OCI-LY7 (cell line): ENCODE results near the gene MFAP5. TPM values are rescaled to one million over a fixed set of nuclear protein-coding genes. Genes with fewer than 3 reads are reported as not detected.
A peak's percentile ranks its signal among the peaks of the same experiment; 100 is the strongest.

Experiments
- BruUV-seq: library from RNA; stranded (reverse); fragments of 400-500 nt; replicated peaks from 2 replicates; lab custom pipeline; 2021; lab: Mats Ljungman, UMichigan
- CTCF ChIA-PET: fragments of 300-600 bp; sonication (Branson Sonifier 250); formaldehyde crosslinking; loops from one replicate; lab custom pipeline; 2022; ENCODE audit warnings: antibody characterized with exemption; ENCODE audit not compliant: unreplicated experiment; lab: Charles Lee
- POLR2A ChIA-PET: fragments of 300-600 bp; sonication (Branson Sonifier 250); formaldehyde crosslinking; loops from one replicate; lab custom pipeline; 2022; ENCODE audit warnings: antibody characterized with exemption; lab: Charles Lee
- DNase-seq: peaks from one replicate; pipeline ENCODE4 v3.0.0-alpha.2; 2015; ENCODE audit warnings: low spot score
- H2AFZ ChIP-seq: fragments of 200-600 bp; sonication (generic), shearing (Covaris generic); 2 replicates; pipeline ENCODE4 v1.6.1; 2014; ENCODE audit warnings: mild to moderate bottlenecking, antibody characterized with exemption, low read length, moderate library complexity
- H3K27ac ChIP-seq: fragments of 200-600 bp; sonication (generic); 2 replicates; pipeline ENCODE4 v1.5.1; 2014; ENCODE audit warnings: mixed run types, low read depth, mild to moderate bottlenecking, moderate library complexity, low read length, inconsistent platforms; ENCODE audit not compliant: poor library complexity, severe bottlenecking
- H3K36me3 ChIP-seq: fragments of 200-600 bp; sonication (generic); 2 replicates; pipeline ENCODE4 v1.6.1; 2014; ENCODE audit warnings: mild to moderate bottlenecking, antibody characterized with exemption, low read length, moderate library complexity, mixed read lengths; ENCODE audit not compliant: insufficient read depth
- H3K4me1 ChIP-seq: fragments of 200-600 bp; sonication (generic); 2 replicates; pipeline ENCODE4 v1.5.1; 2014; ENCODE audit warnings: mild to moderate bottlenecking, low read length; ENCODE audit not compliant: insufficient read depth, poor library complexity, severe bottlenecking
- H3K4me2 ChIP-seq: fragments of 200-600 bp; sonication (generic); 2 replicates; pipeline ENCODE4 v1.6.1; 2014; ENCODE audit warnings: mild to moderate bottlenecking, low read length
- H3K4me3 ChIP-seq: fragments of 200-600 bp; sonication (generic); 2 replicates; pipeline ENCODE4 v1.5.1; 2014; ENCODE audit warnings: mild to moderate bottlenecking, low read depth, low read length; ENCODE audit not compliant: poor library complexity, severe bottlenecking
- H3K79me2 ChIP-seq: fragments of 200-600 bp; sonication (generic); 2 replicates; pipeline ENCODE4 v1.6.1; 2016; ENCODE audit warnings: low read depth, mild to moderate bottlenecking, low read length, moderate library complexity, mixed read lengths; ENCODE audit not compliant: insufficient read depth
- H3K9me2 ChIP-seq: fragments of 200-600 bp; sonication (generic); 2 replicates; pipeline ENCODE4 v1.6.1; 2016; ENCODE audit warnings: mild to moderate bottlenecking, low read length, mixed read lengths; ENCODE audit not compliant: insufficient read depth
- H3K9me3 ChIP-seq: fragments of 200-600 bp; sonication (generic); 2 replicates; pipeline ENCODE4 v1.6.1; 2014; ENCODE audit warnings: mild to moderate bottlenecking, mixed run types, low read length, mixed read lengths
- H4K20me1 ChIP-seq: fragments of 200-600 bp; sonication (generic); 2 replicates; pipeline ENCODE4 v1.6.1; 2014; ENCODE audit warnings: mild to moderate bottlenecking, antibody characterized with exemption, low read length, moderate library complexity, mixed read lengths; ENCODE audit not compliant: insufficient read depth
- CTCF ChIP-seq: fragments of 200-600 bp; sonication (generic); conservative IDR thresholded peaks from 2 replicates; pipeline ENCODE4 v1.5.1; 2014; ENCODE audit warnings: mild to moderate bottlenecking, antibody characterized with exemption, low read length, moderate library complexity, mixed read lengths
- EZH2phosphoT487 ChIP-seq: fragments of 200-600 bp; sonication (generic); IDR thresholded peaks from 2 replicates; pipeline ENCODE4 v1.6.1; 2018; ENCODE audit warnings: low read depth, borderline replicate concordance, mild to moderate bottlenecking, mixed run types, antibody characterized with exemption, low read length, moderate library complexity, mixed read lengths
- intact Hi-C: fragments of 100-400 bp; cut with micrococcal nuclease; formaldehyde crosslinking; loops from one replicate; pipeline ENCODE4 v1.10.0; 2022; ENCODE audit not compliant: unreplicated experiment
- small RNA-seq: library from RNA; depleted of rRNA; stranded (forward); fragments of <200 nt; gene quantifications from one replicate; pipeline ENCODE3, GENCODE V24; 2014
- total RNA-seq, 2 experiments: library from RNA; depleted of rRNA in 1 of 2; stranded (reverse); fragments of >200 nt in 1 of 2; shearing (Covaris generic) in 1 of 2; gene quantifications; 2 replicates each; pipeline ENCODE4 v1.2.3, GENCODE V29; 2014 to 2022

Gene MFAP5
- total RNA-seq, 2 experiments from 2014 or later, result not detected

- intact Hi-C loops, result no loop called here
- H3K36me3 ChIP-seq, result peaks cover 49% of the 10 kb centered on the region
- no peak overlapping the region for H3K4me2 ChIP-seq
- no peak for DNase-seq
- POLR2A ChIA-PET, result interaction anchor here (0.6 to 3.7 kb wide), 2 partner anchors 8 to 1484 kb away, joined by 5 to 21 read pairs; partner anchors contain the start of gene AICDA
- no peak for TF ChIP-seq CTCF
- no peak for TF ChIP-seq EZH2phosphoT487
- no peaks in the 10 kb centered on the region for H3K9me2 ChIP-seq
- peaks cover 11% of the 10 kb centered on the region for H3K4me1 ChIP-seq
- H2AFZ ChIP-seq, result no peak overlapping the region
- no peaks in the 10 kb centered on the region for H4K20me1 ChIP-seq
- TSS peak; percentile 62 for BruUV-seq
- H3K9me3 ChIP-seq, result no peaks in the 10 kb centered on the region
- CTCF ChIA-PET, result no interaction called here
- H3K4me3 ChIP-seq, result no peak overlapping the region
- H3K79me2 ChIP-seq, result peaks cover 9% of the 10 kb centered on the region; the same call in 1 of the 2 replicates
- no peak overlapping the region for H3K27ac ChIP-seq
Observed at GRCh38 chr12:8603286-8603685, 59.3 kb downstream of the MFAP5 start.

- intact Hi-C loops, result no loop called here
- TF ChIP-seq EZH2phosphoT487, result no peak
- no peak for TF ChIP-seq CTCF
- Histone ChIP-seq H3K4me2 (no peak overlapping the region), H3K79me2 (no peaks in the 10 kb centered on the region), H4K20me1 (no peaks in the 10 kb centered on the region), H3K4me3 (no peak overlapping the region), H3K27ac (no peak overlapping the region), H3K4me1 (peaks cover 4% of the 10 kb centered on the region), H3K36me3 (no peaks in the 10 kb centered on the region; the same call in 1 of the 2 replicates), H2AFZ (no peak overlapping the region), H3K9me3 (no peaks in the 10 kb centered on the region), H3K9me2 (no peaks in the 10 kb centered on the region)
- POLR2A ChIA-PET, result interaction anchor here (0.6 to 1.5 kb wide), 5 partner anchors 19 to 62 kb away, joined by 3 to 4 read pairs (median 3); no protein-coding TSS in a partner anchor
- CTCF ChIA-PET, result no interaction called here
- BruUV-seq, result no TSS peak
- DNase-seq, result no peak
Observed at GRCh38 chr12:8596561-8596960, 66.1 kb downstream of the MFAP5 start.

Small RNA genes lying within 50 kb of the gene (small RNA-seq; reads per million reads assigned to genes)
- not detected for gene RF00564

Other genes starting within 250 kb of the MFAP5 start
- not detected in 2 replicates for gene CLEC6A, start 206.9 kb downstream of the MFAP5 start, total RNA-seq (2014; rRNA removed; shearing (Covaris generic))
- not detected in 2 replicates for gene CLEC6A, start 206.9 kb downstream of the MFAP5 start, total RNA-seq (2022)
- gene CLEC4D, start 149.3 kb downstream of the MFAP5 start, total RNA-seq (2014; rRNA removed; shearing (Covaris generic)), result not detected in 2 replicates
- not detected in 2 replicates for gene CLEC4D, start 149.3 kb downstream of the MFAP5 start, total RNA-seq (2022)
- gene CLEC4E, start 121.9 kb downstream of the MFAP5 start, total RNA-seq (2014; rRNA removed; shearing (Covaris generic)), result not detected in 2 replicates
- gene CLEC4E, start 121.9 kb downstream of the MFAP5 start, total RNA-seq (2022), result not detected in 2 replicates
- gene AICDA, start 50.0 kb downstream of the MFAP5 start, total RNA-seq (2014; rRNA removed; shearing (Covaris generic)), result 30.0 and 32.4 TPM in 2 replicates
- gene AICDA, start 50.0 kb downstream of the MFAP5 start, total RNA-seq (2022), result 38.5 and 55.9 TPM in 2 replicates
- gene RIMKLB, start 35.2 kb upstream of the MFAP5 start, total RNA-seq (2014; rRNA removed; shearing (Covaris generic)), result 109 and 117 TPM in 2 replicates
- gene RIMKLB, start 35.2 kb upstream of the MFAP5 start, total RNA-seq (2022), result 84.6 and 122 TPM in 2 replicates
- gene A2ML1, start 159.8 kb upstream of the MFAP5 start, total RNA-seq (2014; rRNA removed; shearing (Covaris generic)), result not detected in 2 replicates
- gene A2ML1, start 159.8 kb upstream of the MFAP5 start, total RNA-seq (2022), result not detected in 2 replicates